Ishikawa (cell line): ENCODE measurements around the gene NOXA1.
A peak's percentile ranks its signal among the peaks of the same experiment; 100 is the strongest.

ENCODE experiments used
- CEBPB ChIP-seq: IDR thresholded peaks from 2 replicates; pipeline ENCODE4 v1.6.1; 2012
- CREB1 ChIP-seq: IDR thresholded peaks from 2 replicates; pipeline ENCODE4 v1.6.1; 2012; ENCODE audit warnings: low read depth
- EGR1 ChIP-seq: IDR thresholded peaks from 2 replicates; pipeline ENCODE4 v1.6.1; 2012
- EP300 ChIP-seq: IDR thresholded peaks from 2 replicates; pipeline ENCODE4 v1.6.1; 2012; ENCODE audit warnings: borderline replicate concordance
- FOXM1 ChIP-seq: IDR thresholded peaks from 2 replicates; pipeline ENCODE4 v1.6.1; 2012; ENCODE audit warnings: low read depth, borderline replicate concordance
- MAX ChIP-seq: IDR thresholded peaks from 2 replicates; pipeline ENCODE4 v1.6.1; 2012
- NFIC ChIP-seq: IDR thresholded peaks from 2 replicates; pipeline ENCODE4 v1.6.1; 2012
- RAD21 ChIP-seq: IDR thresholded peaks from 2 replicates; pipeline ENCODE4 v1.6.1; 2012; ENCODE audit warnings: low read depth
- REST ChIP-seq: IDR thresholded peaks from 2 replicates; pipeline ENCODE4 v1.6.1; 2012; ENCODE audit warnings: low read depth, mild to moderate bottlenecking
- TAF1 ChIP-seq: IDR thresholded peaks from 2 replicates; pipeline ENCODE4 v1.6.1; 2012; ENCODE audit warnings: low read depth, mild to moderate bottlenecking
- TCF12 ChIP-seq: IDR thresholded peaks from 2 replicates; pipeline ENCODE4 v1.6.1; 2012; ENCODE audit warnings: low read depth
- TEAD4 ChIP-seq: IDR thresholded peaks from 2 replicates; pipeline ENCODE4 v1.6.1; 2012
- USF1 ChIP-seq: IDR thresholded peaks from 2 replicates; pipeline ENCODE4 v1.6.1; 2012
- YY1 ChIP-seq: IDR thresholded peaks from 2 replicates; pipeline ENCODE4 v1.6.1; 2012; ENCODE audit warnings: low read depth
- ZBTB7A ChIP-seq: IDR thresholded peaks from 2 replicates; pipeline ENCODE4 v1.6.1; 2012; ENCODE audit warnings: low read depth

NOXA1 gene

GRCh38 chr9:137445275-137445807, 22.1 kb downstream of the NOXA1 start:
- TF ChIP-seq MAX: 0 out of 2 replicates have a peak, but pooled peaks have one; percentile 18
- TF ChIP-seq EP300: no peak
- no peak for TF ChIP-seq USF1
- TF ChIP-seq RAD21: peak; percentile 77
- peak; percentile 57 for TF ChIP-seq ZBTB7A

GRCh38 chr9:137445930-137446431, 22.8 kb downstream of the NOXA1 start:
- TF ChIP-seq TCF12 (0 out of 2 replicates have a peak, but pooled peaks have one; percentile 20), EGR1 (no peak)

- TF ChIP-seq TCF12 (no peak), CREB1 (no peak), RAD21 (no peak), YY1 (no peak), NFIC (no peak)
Observed at GRCh38 chr9:137446851-137447471, 23.8 kb downstream of the NOXA1 start.

GRCh38 chr9:137447722-137448601, 24.8 kb downstream of the NOXA1 start:
- no peak for TF ChIP-seq YY1
- TF ChIP-seq REST: no peak
- no peak for TF ChIP-seq TCF12
- no peak for TF ChIP-seq NFIC
- TF ChIP-seq CEBPB: no peak
- no peak for TF ChIP-seq USF1
- TF ChIP-seq TAF1: no peak
- TF ChIP-seq CREB1: no peak
- no peak for TF ChIP-seq EGR1
- TF ChIP-seq TEAD4: no peak

GRCh38 chr9:137448602-137448962, 25.4 kb downstream of the NOXA1 start:
- TF ChIP-seq TAF1 (0 out of 2 replicates have a peak, but pooled peaks have one; percentile 10), TEAD4 (no peak)

GRCh38 chr9:137449081-137449844, 26.1 kb downstream of the NOXA1 start:
- TF ChIP-seq ZBTB7A (no peak), TAF1 (0 out of 2 replicates have a peak, but pooled peaks have one; percentile 6)

- TF ChIP-seq TCF12 (no peak), FOXM1 (no peak), EP300 (no peak), NFIC (no peak), CEBPB (no peak), TEAD4 (no peak), EGR1 (no peak), MAX (no peak), ZBTB7A (no peak), REST (no peak)
Observed at GRCh38 chr9:137449931-137450538, 26.8 kb downstream of the NOXA1 start.
